HCT116 (cell line): ENCODE results near the gene VSTM2L. TPM values are rescaled to one million over a fixed set of nuclear protein-coding genes. Genes with fewer than 3 reads are reported as not detected.

ENCODE experiments used
- ATAC-seq: fragments of 200-7000 bp; cut with Tn5 transposase; 2 replicates; pipeline ENCODE4 v1.9.1; 2020; ENCODE audit warnings: mild to moderate bottlenecking, moderate library complexity
- BruUV-seq: library from RNA; stranded (reverse); fragments of 400-500 nt; replicated peaks from 2 replicates; lab custom pipeline; 2021; lab: Mats Ljungman, UMichigan
- CTCF ChIA-PET: fragments of 300-600 bp; sonication (Branson Sonifier 250); formaldehyde crosslinking; loops from one replicate; lab custom pipeline; 2021; ENCODE audit warnings: antibody characterized with exemption; lab: Charles Lee
- POLR2A ChIA-PET: fragments of 300-600, 350-600 bp; sonication (Branson Sonifier 250); formaldehyde crosslinking; loops from one replicate; lab custom pipeline; 2021; ENCODE audit warnings: antibody characterized with exemption; lab: Charles Lee
- RAD21 ChIA-PET, 2 experiments: fragments of 300-600 bp; sonication (Branson Sonifier 250); formaldehyde crosslinking; loops; one replicate each; lab custom pipeline; 2023; ENCODE audit warnings: low total read pairs in 2 of 2; ENCODE audit not compliant: uncharacterized antibody in 2 of 2, unreplicated experiment in 2 of 2, low non-redundant PET in 1 of 2; lab: Charles Lee
- DNase-seq: peaks from one replicate; pipeline ENCODE4 v3.0.0-alpha.2; 2010; ENCODE audit warnings: low read depth, low spot score
- H2AFZ ChIP-seq: fragments of 200-600 bp; shearing (Covaris generic), sonication (generic); 2 replicates; pipeline ENCODE4 v1.6.1; 2017; ENCODE audit warnings: low read depth, mixed run types, mixed read lengths, antibody characterized with exemption, low read length; ENCODE audit not compliant: poor library complexity, severe bottlenecking
- H3K27ac ChIP-seq: 2 replicates; pipeline ENCODE4 v1.5.1; 2012; ENCODE audit warnings: low read depth, low read length
- H3K27me3 ChIP-seq: fragments of 200-600 bp; sonication (generic); 2 replicates; pipeline ENCODE4 v1.6.1; 2016; ENCODE audit warnings: mixed run types, low read length, mixed read lengths; ENCODE audit not compliant: insufficient read depth
- H3K36me3 ChIP-seq, 2 experiments: fragments of 200-500 bp in 1 of 2; fragments of 200-600 bp in 1 of 2; sonication (Bioruptor generic) in 1 of 2; sonication (generic) in 1 of 2; 2 replicates each; pipeline versions ENCODE4 v1.5.1 to v1.6.1; 2014 to 2016; ENCODE audit warnings: low read length in 2 of 2, inconsistent platforms in 1 of 2, mixed read lengths in 1 of 2, mixed run types in 1 of 2; ENCODE audit not compliant: insufficient read depth in 2 of 2, control insufficient read depth in 1 of 2
- H3K4me1 ChIP-seq, 2 experiments: fragments of 200-600 bp in 1 of 2; sonication (generic) in 1 of 2; 2 replicates each; pipeline versions ENCODE4 v1.5.1 to v1.6.1; 2012 to 2017; ENCODE audit warnings: low read length in 2 of 2, inconsistent platforms in 1 of 2, mild to moderate bottlenecking in 1 of 2, mixed read lengths in 1 of 2, mixed run types in 1 of 2, moderate library complexity in 1 of 2; ENCODE audit not compliant: insufficient read depth in 2 of 2, control insufficient read depth in 1 of 2
- H3K4me2 ChIP-seq: fragments of 200-600 bp; sonication (generic); 2 replicates; pipeline ENCODE4 v1.6.1; 2017; ENCODE audit warnings: mixed run types, low read length, mixed read lengths
- H3K4me3 ChIP-seq, 2 experiments: fragments of 200-600 bp in 1 of 2; sonication (generic) in 1 of 2; replicated peaks in 1 of 2; 2 replicates each; pipeline ENCODE4 v1.5.1; 2011 to 2016; ENCODE audit warnings: low read length in 2 of 2, control low read depth in 1 of 2, low read depth in 1 of 2, mild to moderate bottlenecking in 1 of 2, mixed read lengths in 1 of 2, mixed run types in 1 of 2
- H3K79me2 ChIP-seq: fragments of 200-600 bp; sonication (generic); 2 replicates; pipeline ENCODE4 v1.6.1; 2017; ENCODE audit warnings: mild to moderate bottlenecking, mixed run types, low read length, moderate library complexity, mixed read lengths; ENCODE audit not compliant: insufficient read depth
- H3K9ac ChIP-seq: fragments of 200-600 bp; sonication (generic); 2 replicates; pipeline ENCODE4 v1.6.1; 2016; ENCODE audit warnings: low read length, mixed read lengths
- H3K9me2 ChIP-seq: fragments of 200-600 bp; sonication (generic), shearing (Covaris generic); 2 replicates; pipeline ENCODE4 v1.6.1; 2017; ENCODE audit warnings: mixed run types, mild to moderate bottlenecking, moderate library complexity; ENCODE audit not compliant: insufficient read depth
- H3K9me3 ChIP-seq, 2 experiments: fragments of 200-500 bp in 1 of 2; fragments of 200-600 bp in 1 of 2; sonication (Bioruptor generic) in 1 of 2; sonication (generic) in 1 of 2; 2 replicates each; pipeline ENCODE4 v1.6.1; 2014 to 2017; ENCODE audit warnings: low read length in 2 of 2, mixed read lengths in 2 of 2, inconsistent platforms in 1 of 2, low read depth in 1 of 2, mild to moderate bottlenecking in 1 of 2, mixed run types in 1 of 2, moderate library complexity in 1 of 2; ENCODE audit not compliant: control insufficient read depth in 1 of 2, insufficient read depth in 1 of 2
- H4K20me1 ChIP-seq: fragments of 200-600 bp; sonication (generic), shearing (Covaris generic); 2 replicates; pipeline ENCODE4 v1.6.1; 2017; ENCODE audit warnings: mixed run types, mild to moderate bottlenecking, moderate library complexity; ENCODE audit not compliant: insufficient read depth
- ATF3 ChIP-seq: IDR thresholded peaks from 2 replicates; pipeline ENCODE4 v1.6.1; 2012
- CBX3 ChIP-seq: IDR thresholded peaks from 2 replicates; pipeline ENCODE4 v1.6.1; 2012; ENCODE audit warnings: low read depth
- CEBPB ChIP-seq: IDR thresholded peaks from 2 replicates; pipeline ENCODE4 v1.6.1; 2012; ENCODE audit warnings: low read depth
- CTCF ChIP-seq, 3 experiments: fragments of 200-600 bp in 1 of 3; sonication (generic) in 1 of 3; IDR thresholded peaks in 2 of 3; conservative IDR thresholded peaks in 1 of 3; 2 replicates each; pipeline ENCODE4 v1.5.1; 2012 to 2017; ENCODE audit warnings: low read depth in 2 of 3, low read length in 2 of 3, antibody characterized with exemption in 1 of 3, borderline replicate concordance in 1 of 3, control low read depth in 1 of 3, mild to moderate bottlenecking in 1 of 3, mixed read lengths in 1 of 3, mixed run types in 1 of 3, moderate library complexity in 1 of 3; ENCODE audit not compliant: insufficient read depth in 1 of 3
- EZH2 ChIP-seq: fragments of 200-600 bp; sonication (generic); IDR thresholded peaks from 2 replicates; pipeline ENCODE4 v1.6.1; 2017; ENCODE audit warnings: antibody characterized with exemption, mixed run types
- FOSL1 ChIP-seq: IDR thresholded peaks from 2 replicates; pipeline ENCODE4 v1.6.1; 2012; ENCODE audit warnings: low read depth
- JUND ChIP-seq: IDR thresholded peaks from 2 replicates; pipeline ENCODE4 v1.6.1; 2012
- MAX ChIP-seq: IDR thresholded peaks from 2 replicates; pipeline ENCODE4 v1.6.1; 2012
- POLR2A ChIP-seq: IDR thresholded peaks from 2 replicates; pipeline ENCODE4 v1.7.0; 2011; ENCODE audit warnings: borderline replicate concordance; ENCODE audit not compliant: insufficient read depth, insufficient read length; ENCODE audit errors: extremely low read depth
- POLR2AphosphoS5 ChIP-seq: IDR thresholded peaks from 2 replicates; pipeline ENCODE4 v1.6.1; 2011; ENCODE audit warnings: mild to moderate bottlenecking, low read depth, low read length, moderate library complexity
- RAD21 ChIP-seq: IDR thresholded peaks from 2 replicates; pipeline ENCODE4 v1.6.1; 2012; ENCODE audit warnings: low read depth, mild to moderate bottlenecking
- REST ChIP-seq: IDR thresholded peaks from 2 replicates; pipeline ENCODE4 v1.6.1; 2012; ENCODE audit warnings: low read depth
- SIN3A ChIP-seq: IDR thresholded peaks from 2 replicates; pipeline ENCODE4 v1.6.1; 2012; ENCODE audit warnings: low read depth
- YY1 ChIP-seq: IDR thresholded peaks from 2 replicates; pipeline ENCODE4 v1.6.1; 2011; ENCODE audit warnings: low read length, low read depth, moderate library complexity, mild to moderate bottlenecking; ENCODE audit not compliant: insufficient replicate concordance; ENCODE audit errors: extremely low read depth
- ZNF274 ChIP-seq: fragments of 200-500 bp; sonication (Bioruptor generic); IDR thresholded peaks from 2 replicates; pipeline ENCODE4 v1.6.1; 2014; ENCODE audit warnings: mild to moderate bottlenecking, low read depth, low read length, inconsistent platforms
- intact Hi-C: fragments of 100-400 bp; cut with micrococcal nuclease; formaldehyde crosslinking; loops from 2 replicates; pipeline ENCODE4 v1.10.0; 2022
- total RNA-seq: library from RNA; stranded (reverse); gene quantifications from one replicate; pipeline ENCODE4 v1.2.1, GENCODE V29; 2021; ENCODE audit not compliant: unreplicated experiment

VSTM2L gene
- total RNA-seq, 1 experiment from 2014 or later: 0.69 TPM

- CTCF ChIA-PET: no interaction called here
Measured at GRCh38 chr20:37869334-37869861, 33.5 kb upstream of the VSTM2L start.

More at GRCh38 chr20:37869334-37869861, 33.5 kb upstream of the VSTM2L start:
- no peak for ATAC-seq
- DNase-seq: no peak
- POLR2A ChIA-PET: no interaction called here
- no peaks in the 10 kb centered on the region for H3K79me2 ChIP-seq
- no peak overlapping the region for H3K4me3 ChIP-seq
- no peak for TF ChIP-seq MAX
- no peak for TF ChIP-seq REST
- no peak for TF ChIP-seq POLR2AphosphoS5
- TF ChIP-seq CEBPB: no peak
- TF ChIP-seq YY1: no peak
- no peak for TF ChIP-seq EZH2
- TF ChIP-seq POLR2A: no peak
- TF ChIP-seq ZNF274: no peak
- no peak for TF ChIP-seq ATF3
- TF ChIP-seq RAD21: no peak
- no peak for TF ChIP-seq SIN3A
- no peak for TF ChIP-seq CTCF (IDR thresholded peaks at IDR 0.05 in 2 of 3, conservative IDR thresholded peaks at IDR 0.05 in 1 of 3; ENCODE audit: borderline replicate concordance in 1 of 3, insufficient read depth in 1 of 3, low read depth in 2 of 3, low read length in 2 of 3)
- no peak for TF ChIP-seq FOSL1
- TF ChIP-seq JUND: no peak
- TF ChIP-seq CBX3: no peak
- TF ChIP-seq, all 23 proteins: peak for 0
- H2AFZ ChIP-seq: no peak overlapping the region
- H3K4me2 ChIP-seq: no peak overlapping the region
- intact Hi-C loops: no loop called here
- H4K20me1 ChIP-seq: no peaks in the 10 kb centered on the region
- H3K9ac ChIP-seq: no peak overlapping the region
- H3K27ac ChIP-seq: no peak overlapping the region
- H3K9me3 ChIP-seq: no peaks in the 10 kb centered on the region
- H3K9me2 ChIP-seq: no peaks in the 10 kb centered on the region
- RAD21 ChIA-PET: no interaction called here
- no peaks in the 10 kb centered on the region for H3K36me3 ChIP-seq
- no peaks in the 10 kb centered on the region for H3K27me3 ChIP-seq
- BruUV-seq: no TSS peak
- no peaks in the 10 kb centered on the region for H3K4me1 ChIP-seq
